AG04450 (cell line): ENCODE measurements around the gene RPL19. TPM values are rescaled to one million over a fixed set of nuclear protein-coding genes. Genes with fewer than 3 reads are reported as not detected.
A peak's percentile ranks its signal among the peaks of the same experiment; 100 is the strongest.

ENCODE experiments used
- CTCF ChIA-PET: fragments of 300-600, 350-600 bp; formaldehyde crosslinking; extraction: SDS; loops from one replicate; lab custom pipeline; 2022; ENCODE audit warnings: antibody characterized with exemption, inconsistent platforms; lab: Charles Lee
- POLR2A ChIA-PET: fragments of 350-600 bp; formaldehyde crosslinking; extraction: SDS; loops from one replicate; lab custom pipeline; 2021; ENCODE audit warnings: antibody characterized with exemption, inconsistent platforms; lab: Yijun Ruan, JAX
- DNase-seq: peaks from one replicate; pipeline ENCODE4 v3.0.0-alpha.2; 2011; ENCODE audit warnings: low read depth, low spot score
- H3K27ac ChIP-seq: one replicate; pipeline ENCODE4 v1.5.1; 2012; ENCODE audit warnings: low read depth, low read length, control low read depth
- H3K27me3 ChIP-seq: one replicate; pipeline ENCODE4 v1.6.0; 2012; ENCODE audit warnings: low read length; ENCODE audit not compliant: control insufficient read depth, insufficient read depth
- H3K4me3 ChIP-seq: 2 replicates; pipeline ENCODE4 v1.5.1; 2011; ENCODE audit warnings: mild to moderate bottlenecking, low read depth, low read length, control low read depth
- H3K9me3 ChIP-seq: 2 replicates; pipeline ENCODE4 v1.5.1; 2012; ENCODE audit warnings: low read length; ENCODE audit not compliant: control insufficient read depth, insufficient read depth
- polyA plus RNA-seq: library from polyadenylated mRNA; depleted of rRNA; stranded (reverse); fragments of >200 nt; gene quantifications from 2 replicates; pipeline ENCODE4 v1.2.3, GENCODE V29; 2011
- TF ChIP-seq, protein P1 (sequence below): IDR thresholded peaks from 2 replicates; pipeline ENCODE4 v1.5.1; 2011; ENCODE audit warnings: low read depth, low read length, control low read depth, inconsistent platforms

RPL19 gene
- polyA plus RNA-seq, 1 experiment = 1,791 TPM

DNA sequence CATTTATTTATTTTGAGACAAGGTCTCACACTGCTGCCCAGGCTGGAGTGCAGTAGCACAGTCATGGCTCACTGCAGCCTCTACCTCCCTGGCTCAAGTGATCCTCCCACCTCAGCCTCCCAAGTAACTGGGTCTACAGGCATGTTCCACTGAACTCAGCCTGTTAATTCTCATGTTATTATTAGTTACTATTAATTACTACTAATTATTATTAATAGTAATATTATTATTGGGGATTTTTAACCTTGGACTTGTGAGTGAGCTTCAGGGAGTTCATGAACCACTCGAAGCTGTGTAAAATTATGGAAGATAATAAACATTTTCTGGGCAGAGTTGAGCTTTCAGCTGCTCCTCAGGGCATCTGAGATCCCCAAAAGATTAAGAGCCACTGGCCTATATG is 30.3 kb downstream of the RPL19 start:
- H3K4me3 ChIP-seq = no peak overlapping the region
- ChIA-PET POLR2A (no interaction called here), CTCF (interaction anchor here (0.7 to 2.9 kb wide), 4 partner anchors 13 to 77 kb away, joined by 3 to 32 read pairs (median 4); no protein-coding TSS in a partner anchor)
- TF ChIP-seq, protein P1, sequence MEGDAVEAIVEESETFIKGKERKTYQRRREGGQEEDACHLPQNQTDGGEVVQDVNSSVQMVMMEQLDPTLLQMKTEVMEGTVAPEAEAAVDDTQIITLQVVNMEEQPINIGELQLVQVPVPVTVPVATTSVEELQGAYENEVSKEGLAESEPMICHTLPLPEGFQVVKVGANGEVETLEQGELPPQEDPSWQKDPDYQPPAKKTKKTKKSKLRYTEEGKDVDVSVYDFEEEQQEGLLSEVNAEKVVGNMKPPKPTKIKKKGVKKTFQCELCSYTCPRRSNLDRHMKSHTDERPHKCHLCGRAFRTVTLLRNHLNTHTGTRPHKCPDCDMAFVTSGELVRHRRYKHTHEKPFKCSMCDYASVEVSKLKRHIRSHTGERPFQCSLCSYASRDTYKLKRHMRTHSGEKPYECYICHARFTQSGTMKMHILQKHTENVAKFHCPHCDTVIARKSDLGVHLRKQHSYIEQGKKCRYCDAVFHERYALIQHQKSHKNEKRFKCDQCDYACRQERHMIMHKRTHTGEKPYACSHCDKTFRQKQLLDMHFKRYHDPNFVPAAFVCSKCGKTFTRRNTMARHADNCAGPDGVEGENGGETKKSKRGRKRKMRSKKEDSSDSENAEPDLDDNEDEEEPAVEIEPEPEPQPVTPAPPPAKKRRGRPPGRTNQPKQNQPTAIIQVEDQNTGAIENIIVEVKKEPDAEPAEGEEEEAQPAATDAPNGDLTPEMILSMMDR = no peak
- DNase-seq = no peak
- no peaks in the 10 kb centered on the region; the same call in 1 of the 2 replicates for H3K9me3 ChIP-seq
- H3K27ac ChIP-seq = no peak overlapping the region
- peaks cover 16% of the 10 kb centered on the region for H3K27me3 ChIP-seq

DNA sequence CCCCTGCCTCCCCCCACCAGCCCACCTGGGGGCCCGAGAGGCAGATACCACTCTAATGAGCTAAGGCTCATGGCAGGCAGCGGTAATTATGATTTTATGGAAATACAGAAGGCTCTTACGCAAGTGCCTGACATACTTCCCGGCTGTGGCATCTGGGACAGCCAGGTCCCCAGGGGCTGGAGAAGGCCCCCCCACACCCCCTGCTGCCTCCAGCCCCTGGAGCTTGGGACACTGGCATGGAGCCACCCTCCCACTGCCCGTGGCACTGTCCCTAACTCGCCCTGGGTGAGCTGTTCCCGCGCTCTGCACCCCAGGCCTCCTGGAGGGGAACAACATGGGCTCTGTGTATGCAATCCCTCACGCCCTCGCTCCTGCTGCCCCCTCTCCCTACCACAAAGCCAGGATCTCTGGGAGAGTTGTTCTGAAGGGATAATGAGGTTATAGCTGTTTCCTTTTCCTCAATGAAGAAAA is 31.0 kb downstream of the RPL19 start:
- no peak overlapping the region for H3K4me3 ChIP-seq
- ChIA-PET POLR2A (interaction anchor here (0.7 to 1.1 kb wide), 2 partner anchors 31 to 248 kb away, joined by 3 to 7 read pairs; partner anchors contain the start of gene RPL19), CTCF (interaction anchor here (0.5 to 2.9 kb wide), 12 partner anchors 12 to 248 kb away, joined by 3 to 32 read pairs (median 4); no protein-coding TSS in a partner anchor)
- DNase-seq = no peak
- TF ChIP-seq, protein P1 = no peak
- no peaks in the 10 kb centered on the region for H3K9me3 ChIP-seq
- H3K27ac ChIP-seq = no peak overlapping the region
- peaks cover 10% of the 10 kb centered on the region for H3K27me3 ChIP-seq

DNA sequence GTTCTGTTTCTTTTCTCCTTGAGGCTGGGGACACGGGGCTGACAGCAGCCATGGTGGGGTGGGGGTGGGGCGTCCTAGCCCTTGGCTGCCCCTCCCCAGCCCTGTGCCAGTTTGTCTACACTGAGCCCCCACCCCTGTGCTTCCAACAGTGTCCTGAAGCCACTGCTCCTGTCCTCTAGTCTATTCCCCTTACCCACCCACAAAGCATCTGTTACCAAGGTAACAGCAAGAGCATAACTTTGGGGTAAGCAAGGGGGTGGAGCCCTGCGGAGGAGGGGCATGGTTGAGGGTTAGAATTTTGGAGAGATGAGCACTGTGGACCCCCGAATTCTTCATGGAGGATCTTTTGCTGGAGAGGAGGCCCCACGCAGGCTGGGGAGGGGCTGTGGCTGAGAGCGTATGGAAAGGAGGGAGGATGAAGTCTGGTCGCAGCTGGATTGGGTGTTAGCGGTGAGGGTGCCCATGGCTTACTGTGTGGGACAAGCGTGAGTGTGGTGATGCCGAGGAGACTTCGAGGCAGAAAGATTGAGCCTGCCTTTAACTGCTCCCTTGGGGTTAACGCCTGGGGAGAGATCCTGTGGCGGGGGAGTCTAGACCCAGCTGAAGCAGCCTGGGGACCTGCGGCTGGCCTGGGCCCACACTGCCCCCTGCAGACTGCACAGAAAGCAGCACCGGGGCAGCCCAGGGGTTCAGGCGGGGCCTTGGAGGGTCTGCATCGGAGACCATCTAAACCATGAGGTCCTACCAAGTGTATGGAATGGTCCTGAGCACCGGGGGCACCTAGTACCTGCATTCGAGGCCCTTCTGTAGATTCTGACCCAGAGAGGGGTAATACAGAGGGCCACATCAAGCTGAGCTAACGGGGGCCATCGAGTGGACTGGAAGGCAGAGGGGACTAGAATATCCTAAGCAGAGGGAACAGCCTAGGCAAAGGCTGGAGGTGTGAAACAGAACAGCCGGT is 31.8 kb downstream of the RPL19 start:
- no peaks in the 10 kb centered on the region for H3K9me3 ChIP-seq
- H3K27me3 ChIP-seq = peaks cover 6% of the 10 kb centered on the region
- no peak for DNase-seq
- no peak overlapping the region for H3K27ac ChIP-seq
- H3K4me3 ChIP-seq = 0 out of 2 replicates have a peak overlapping the region, but pooled peaks have one; percentile 27
- ChIA-PET CTCF (interaction anchor here (0.5 to 2.9 kb wide), 15 partner anchors 11 to 393 kb away, joined by 3 to 32 read pairs (median 5); no protein-coding TSS in a partner anchor), POLR2A (interaction anchor here (0.6 to 1.1 kb wide), 3 partner anchors 17 to 249 kb away, joined by 3 to 7 read pairs (median 3); partner anchors contain the start of gene RPL19)
- TF ChIP-seq, protein P1 = peak; percentile 77

DNA sequence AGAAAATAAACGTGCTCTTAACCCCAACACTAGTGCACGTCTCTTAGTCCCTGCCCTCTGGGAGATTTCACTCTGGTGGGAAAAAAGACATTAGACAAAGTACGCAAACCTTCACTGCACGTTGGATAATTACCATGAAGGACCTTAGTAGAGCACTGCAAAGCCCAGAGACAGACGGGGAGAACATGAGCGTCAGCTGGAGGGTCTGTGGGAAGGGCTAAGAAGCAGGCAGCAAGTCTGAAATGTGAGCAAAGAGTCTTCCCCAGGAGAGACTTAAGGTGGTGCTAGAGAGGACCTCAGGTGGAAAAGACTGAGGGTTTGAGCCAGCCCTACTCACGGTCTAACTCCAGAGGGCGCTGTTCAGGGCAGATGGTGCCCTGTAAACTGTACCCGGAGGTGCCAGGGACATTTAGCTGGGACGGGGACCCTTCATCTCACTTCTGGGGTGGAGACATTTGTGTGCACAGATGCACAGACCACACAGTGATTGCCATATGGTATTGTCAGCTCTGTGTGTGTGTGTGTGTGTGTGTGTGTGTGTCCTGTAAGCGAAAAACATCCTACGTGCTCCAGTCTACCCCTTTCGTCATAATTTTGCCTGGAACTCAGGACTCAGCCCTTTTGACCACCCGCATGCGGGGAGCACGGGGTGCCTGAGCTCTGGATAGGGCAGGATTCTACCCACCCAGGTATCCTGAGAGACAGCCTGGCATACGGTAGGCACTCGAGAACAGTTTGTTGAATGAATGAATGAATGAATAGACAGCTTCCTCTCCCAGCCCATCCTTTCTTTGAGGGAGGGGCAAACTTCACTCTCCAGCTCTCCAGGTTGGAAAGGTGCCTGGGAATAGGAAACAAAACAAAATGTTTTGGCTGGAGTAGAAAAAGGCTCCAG is 35.7 kb downstream of the RPL19 start:
- no peak for DNase-seq
- Histone ChIP-seq H3K4me3 (no peak overlapping the region), H3K27ac (no peak overlapping the region), H3K9me3 (no peaks in the 10 kb centered on the region; the same call in 1 of the 2 replicates), H3K27me3 (no peaks in the 10 kb centered on the region)
- ChIA-PET POLR2A (interaction anchor here (0.6 kb wide), 2 partner anchors 35 to 36 kb away, joined by 4 to 6 read pairs; partner anchors contain the start of gene RPL19), CTCF (interaction anchor here (0.5 to 4.5 kb wide), 18 partner anchors 9 to 984 kb away, joined by 3 to 31 read pairs (median 4); partner anchors contain the start of genes STAC2 and WIPF2)
- TF ChIP-seq, protein P1 = peak; percentile 69
